ENCODE results near the gene FTO.
"Not testable (repeated sequence)": the region's sequence is repeated elsewhere in the genome, so short reads cannot be mapped to it uniquely, and the experiment has no call there.

Gene FTO

DNA sequence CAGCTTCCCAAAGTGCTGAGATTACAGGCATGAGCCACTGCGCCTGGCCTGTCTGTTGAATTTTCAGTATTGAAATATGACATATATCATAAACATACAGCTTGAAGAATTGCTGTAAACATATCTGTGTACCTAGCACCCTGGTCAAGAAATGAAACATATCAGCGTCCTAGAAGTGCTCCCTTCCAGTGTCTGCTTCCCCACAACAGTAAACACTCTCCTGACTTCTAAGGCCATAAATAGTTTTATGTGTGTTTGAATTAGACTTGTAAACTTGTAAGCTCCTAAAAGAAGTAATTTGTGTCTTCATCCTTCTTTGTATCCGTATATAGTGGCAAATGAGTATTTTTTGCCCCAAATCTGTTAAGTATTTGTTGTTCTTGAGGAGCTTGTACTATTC lies 132.2 kb downstream of the FTO start:
- no peak for FAIRE-seq

DNA sequence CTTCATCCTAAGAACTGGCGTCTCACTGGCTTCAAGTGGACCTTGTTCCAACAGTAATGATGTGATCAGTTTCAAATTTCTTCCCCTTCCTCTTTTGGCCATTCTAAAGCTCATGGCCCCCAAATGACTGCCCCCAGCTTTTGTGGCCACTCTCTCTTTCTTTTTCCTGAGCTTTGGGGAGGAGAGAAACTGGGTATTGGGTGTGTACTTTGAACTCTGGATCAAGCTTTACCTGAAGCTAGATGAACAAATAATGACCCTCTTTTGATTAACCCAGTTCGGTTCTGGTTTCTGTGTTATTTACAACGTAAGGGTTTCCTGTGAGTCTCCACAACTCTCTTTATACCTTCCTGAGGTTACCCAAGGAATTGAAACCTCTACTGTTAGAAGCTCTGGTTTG lies 132.7 kb downstream of the FTO start:
- FAIRE-seq: no peak

- FAIRE-seq: no peak
Measured at GRCh38 chr16:53837426-53837825, 133.5 kb downstream of the FTO start.

DNA sequence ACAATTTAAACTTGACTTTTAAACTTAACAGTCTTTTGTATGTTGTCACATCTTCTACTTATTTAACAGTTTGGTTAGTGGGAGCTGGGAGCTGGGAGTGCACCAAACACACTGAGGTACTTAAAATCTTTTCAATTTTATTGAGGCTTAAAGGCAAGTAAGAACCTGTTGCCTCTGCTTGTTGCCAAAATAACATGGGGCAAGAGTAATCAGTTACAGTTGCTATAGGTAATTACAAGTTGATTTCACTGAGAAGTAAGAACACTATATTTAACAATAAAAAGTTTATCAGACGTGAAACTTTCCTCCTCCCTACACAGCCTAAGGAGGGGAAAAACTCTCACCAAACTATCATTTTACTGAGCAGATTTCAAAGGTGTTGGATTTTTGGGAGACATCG lies 135.2 kb downstream of the FTO start:
- FAIRE-seq: no peak

DNA sequence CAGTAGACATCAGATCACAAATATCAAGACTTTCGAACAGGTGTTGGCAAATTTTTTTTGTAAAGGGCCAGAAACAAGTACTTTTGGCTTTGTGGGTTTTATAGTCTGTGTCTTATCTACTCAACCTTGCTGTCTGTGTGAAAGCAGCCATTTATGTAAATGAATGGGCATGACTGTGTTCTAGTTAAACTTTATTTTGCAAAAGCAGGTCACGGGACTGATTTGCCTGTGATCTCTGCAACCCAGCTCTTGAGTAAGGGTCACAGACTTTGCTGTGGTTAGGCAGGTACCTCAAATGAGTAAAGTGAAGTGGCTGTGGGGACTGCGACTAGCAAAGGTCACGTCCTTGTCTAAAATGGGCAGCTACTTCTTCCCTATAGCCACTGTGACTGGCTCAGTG lies 136.5 kb downstream of the FTO start:
- no peak for FAIRE-seq

- no peak for FAIRE-seq
Measured at GRCh38 chr16:53841884-53842283, 137.9 kb downstream of the FTO start.

- no peak for FAIRE-seq
Measured at GRCh38 chr16:53843084-53843483, 139.1 kb downstream of the FTO start.

DNA sequence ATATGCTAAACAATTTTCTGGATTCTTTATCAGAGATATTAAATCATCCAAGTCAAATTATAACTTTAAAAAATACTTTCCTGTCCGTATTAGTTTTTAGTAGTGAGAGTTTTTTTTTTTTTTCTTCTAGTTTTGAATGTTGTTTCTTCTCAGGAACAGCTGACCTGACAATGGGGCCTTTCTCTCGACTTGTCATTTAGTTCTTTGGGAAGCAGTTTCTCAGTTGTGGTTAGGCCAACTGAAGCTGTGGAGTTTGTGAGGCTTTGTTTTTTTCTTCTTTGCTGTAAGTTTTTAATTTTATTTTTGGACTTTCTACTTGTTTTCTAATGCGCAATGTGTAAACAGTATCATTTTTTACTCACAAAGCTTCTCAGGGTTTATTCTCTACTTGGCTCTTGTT lies 140.8 kb downstream of the FTO start:
- FAIRE-seq: no peak

DNA sequence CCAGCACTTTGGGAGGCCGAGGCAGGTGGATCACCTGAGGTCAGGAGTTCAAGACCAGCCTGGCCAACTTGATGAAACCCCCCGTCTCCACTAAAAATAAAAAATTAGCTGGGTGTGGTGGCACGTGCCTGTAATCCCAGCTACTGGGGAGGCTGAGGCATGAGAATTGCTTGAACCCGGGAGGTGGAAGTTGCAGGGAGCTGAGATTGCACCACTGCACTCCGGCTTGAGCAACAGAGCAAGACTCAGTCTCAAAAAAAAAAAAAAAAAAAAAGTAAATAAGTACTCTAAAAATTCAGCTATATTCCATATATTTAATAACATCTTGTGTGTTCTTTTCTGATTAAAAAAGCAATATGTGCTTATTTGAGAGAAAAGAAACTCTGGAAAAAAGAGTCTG lies 142.6 kb downstream of the FTO start:
- not testable (repeated sequence) for FAIRE-seq

DNA sequence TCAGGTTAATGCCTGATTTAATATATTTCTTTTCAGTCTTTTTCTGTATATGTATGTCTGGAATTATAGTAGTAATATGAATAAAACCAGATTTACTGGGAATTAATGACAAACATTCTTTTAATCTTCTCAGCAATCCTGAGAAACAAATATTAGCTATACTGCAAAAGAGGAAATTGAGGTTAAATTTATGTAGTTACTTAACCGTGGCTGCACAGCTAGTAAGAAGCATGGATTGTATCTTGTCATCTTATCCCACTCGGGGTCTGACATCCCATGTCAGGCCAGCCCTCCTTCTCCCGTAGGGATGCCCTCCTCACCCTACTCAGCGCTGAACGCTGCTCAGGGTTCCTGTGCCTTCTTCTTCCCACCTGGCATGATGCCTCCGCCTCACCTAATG lies 143.0 kb downstream of the FTO start:
- FAIRE-seq: no peak

GRCh38 chr16:53848277-53848942 lies 144.5 kb downstream of the FTO start:
- no peak for FAIRE-seq

- FAIRE-seq: no peak
Measured at GRCh38 chr16:53848950-53849349, 145.0 kb downstream of the FTO start.

GRCh38 chr16:53849585-53849984 lies 145.6 kb downstream of the FTO start:
- FAIRE-seq: no peak

DNA sequence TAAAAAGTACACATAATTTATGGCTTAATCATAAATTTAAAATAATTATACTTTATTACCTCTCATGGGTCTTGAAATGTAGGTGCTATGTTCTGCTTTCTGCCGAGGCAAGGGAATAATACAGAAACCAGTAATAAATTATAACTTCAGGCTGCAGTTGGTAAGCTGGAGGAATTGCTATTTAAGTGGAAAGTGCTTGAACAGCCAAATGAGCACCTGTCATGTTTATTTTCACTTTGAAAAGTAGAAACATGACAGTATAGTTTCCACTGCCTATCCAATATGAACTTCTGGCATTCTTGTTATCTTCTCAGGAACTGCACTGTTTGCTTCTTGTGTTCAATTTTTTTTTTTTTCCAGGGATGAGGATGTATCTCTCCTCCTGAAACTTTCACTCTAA lies 146.0 kb downstream of the FTO start:
- peak; percentile 13 for FAIRE-seq

DNA sequence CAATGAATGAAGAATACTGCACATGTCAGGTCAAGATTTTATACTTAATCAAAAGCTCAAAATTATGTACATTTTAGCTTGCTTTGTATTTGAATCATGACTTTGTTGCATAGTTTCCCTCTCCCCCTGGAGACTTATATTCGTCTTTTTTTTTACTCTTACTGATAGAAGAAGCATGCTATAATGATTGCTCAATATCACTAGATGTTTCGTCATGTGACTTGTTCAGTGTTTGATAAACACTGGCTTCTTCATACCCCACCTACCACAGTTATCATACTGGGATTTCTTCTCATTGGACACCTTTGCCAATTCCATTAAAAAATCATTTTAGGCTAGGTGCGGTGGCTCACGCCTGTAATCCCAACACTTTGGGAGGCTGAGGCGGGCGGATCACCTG lies 148.7 kb downstream of the FTO start:
- no peak for FAIRE-seq

DNA sequence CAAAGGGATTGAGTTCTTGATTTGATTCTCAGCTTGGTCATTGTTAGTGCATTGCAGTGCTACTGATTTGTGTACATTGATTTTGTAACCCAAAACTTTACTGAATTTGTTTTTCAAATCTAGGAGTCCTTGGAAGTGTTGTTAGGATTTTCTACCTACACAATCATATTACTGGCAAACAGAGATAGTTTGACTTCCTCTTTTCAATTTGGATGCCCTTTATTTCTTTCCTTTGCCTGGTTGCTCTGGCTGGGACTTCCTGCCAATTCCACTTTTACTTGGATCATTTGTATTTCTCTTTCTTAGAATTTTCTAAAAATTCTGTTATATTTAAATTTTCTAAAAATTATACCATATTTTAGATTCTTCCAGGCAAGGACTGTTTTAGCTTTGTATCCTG lies 151.1 kb downstream of the FTO start:
- FAIRE-seq: no peak

DNA sequence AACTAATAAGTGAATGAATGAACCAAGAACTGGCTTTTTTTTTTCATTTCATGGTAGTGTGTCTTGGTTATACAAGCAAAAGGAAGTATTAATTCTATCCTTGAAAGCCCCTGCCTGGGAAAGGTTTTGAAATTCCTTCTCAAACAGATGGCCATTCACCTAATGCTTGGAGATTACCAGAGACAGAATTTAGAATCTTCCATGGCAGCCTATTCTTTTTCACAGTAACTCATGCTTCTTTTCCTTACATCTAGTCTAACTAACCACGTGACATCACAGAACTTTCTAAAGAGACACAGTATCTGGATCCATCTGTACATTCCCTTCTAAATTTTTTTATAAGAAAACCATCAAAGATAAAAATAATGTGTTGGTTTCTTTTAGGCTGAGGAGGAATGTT lies 151.6 kb downstream of the FTO start:
- FAIRE-seq: no peak

DNA sequence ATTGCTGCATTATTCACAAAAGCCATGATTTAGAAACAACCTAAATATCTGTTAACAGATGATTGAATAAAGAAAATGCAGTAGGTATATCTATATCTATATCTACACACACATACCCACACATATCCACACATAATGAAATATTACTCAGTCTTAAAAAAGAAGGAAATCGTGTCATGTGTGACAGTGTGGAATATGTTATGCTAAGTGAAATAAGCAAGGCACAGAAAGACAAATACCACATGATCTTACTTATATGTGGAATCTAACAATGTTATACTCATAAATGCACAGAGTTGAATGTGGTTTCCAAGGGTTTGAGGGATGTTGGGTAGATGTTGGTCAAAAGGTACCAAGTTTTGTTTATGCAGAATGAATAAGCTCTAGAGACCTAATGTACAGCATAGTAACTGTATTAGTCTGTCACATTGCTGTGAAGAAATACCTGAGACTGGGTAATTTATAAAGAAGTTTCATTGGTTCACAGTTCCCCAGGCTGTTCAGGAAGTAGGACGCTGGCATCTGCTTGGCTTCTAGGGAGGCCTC lies 156.1 kb downstream of the FTO start:
- no peak for FAIRE-seq

GRCh38 chr16:53863861-53864260 lies 159.9 kb downstream of the FTO start:
- no peak for FAIRE-seq

- no peak for FAIRE-seq
Measured at GRCh38 chr16:53864819-53865493, 161.0 kb downstream of the FTO start.

- FAIRE-seq: no peak
Measured at GRCh38 chr16:53865494-53865863, 161.5 kb downstream of the FTO start.

DNA sequence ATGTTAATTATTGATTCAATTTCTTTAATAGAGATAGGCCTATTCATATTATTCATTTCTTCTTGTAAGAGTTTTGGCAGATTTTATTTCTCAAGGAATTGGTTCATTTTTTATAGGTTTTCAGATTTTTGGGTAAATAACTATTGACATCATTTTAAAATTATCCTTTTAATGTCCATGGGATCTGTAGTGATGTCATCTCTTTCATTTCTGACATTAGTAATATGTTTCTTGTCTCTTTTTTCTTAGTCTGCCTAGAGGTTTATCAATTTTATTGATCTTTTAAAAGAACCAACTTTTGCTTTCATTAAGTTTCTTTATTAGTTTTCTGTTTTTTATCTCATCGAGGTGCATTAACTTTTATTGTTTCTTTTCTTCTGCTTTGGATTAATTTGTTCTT lies 162.6 kb downstream of the FTO start:
- FAIRE-seq: no peak

DNA sequence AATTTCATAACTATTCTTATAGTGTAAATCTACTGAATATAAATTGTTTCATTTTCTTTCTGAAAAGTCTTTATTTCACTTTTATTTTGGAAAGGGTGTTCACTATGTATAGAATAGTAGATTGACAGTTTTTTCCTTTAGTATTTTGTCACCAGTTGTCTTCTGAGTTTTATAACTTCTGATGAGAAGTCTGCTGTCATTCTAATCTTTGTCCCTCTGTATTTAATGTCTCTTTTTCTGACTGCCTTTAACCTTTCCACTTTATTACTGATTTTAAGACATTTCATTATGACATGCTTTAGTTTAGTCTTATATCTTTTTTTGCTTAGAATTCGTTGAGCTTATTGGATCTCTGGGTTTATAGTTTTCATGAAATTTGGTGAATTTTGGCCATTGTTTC lies 166.9 kb downstream of the FTO start:
- no peak for FAIRE-seq

DNA sequence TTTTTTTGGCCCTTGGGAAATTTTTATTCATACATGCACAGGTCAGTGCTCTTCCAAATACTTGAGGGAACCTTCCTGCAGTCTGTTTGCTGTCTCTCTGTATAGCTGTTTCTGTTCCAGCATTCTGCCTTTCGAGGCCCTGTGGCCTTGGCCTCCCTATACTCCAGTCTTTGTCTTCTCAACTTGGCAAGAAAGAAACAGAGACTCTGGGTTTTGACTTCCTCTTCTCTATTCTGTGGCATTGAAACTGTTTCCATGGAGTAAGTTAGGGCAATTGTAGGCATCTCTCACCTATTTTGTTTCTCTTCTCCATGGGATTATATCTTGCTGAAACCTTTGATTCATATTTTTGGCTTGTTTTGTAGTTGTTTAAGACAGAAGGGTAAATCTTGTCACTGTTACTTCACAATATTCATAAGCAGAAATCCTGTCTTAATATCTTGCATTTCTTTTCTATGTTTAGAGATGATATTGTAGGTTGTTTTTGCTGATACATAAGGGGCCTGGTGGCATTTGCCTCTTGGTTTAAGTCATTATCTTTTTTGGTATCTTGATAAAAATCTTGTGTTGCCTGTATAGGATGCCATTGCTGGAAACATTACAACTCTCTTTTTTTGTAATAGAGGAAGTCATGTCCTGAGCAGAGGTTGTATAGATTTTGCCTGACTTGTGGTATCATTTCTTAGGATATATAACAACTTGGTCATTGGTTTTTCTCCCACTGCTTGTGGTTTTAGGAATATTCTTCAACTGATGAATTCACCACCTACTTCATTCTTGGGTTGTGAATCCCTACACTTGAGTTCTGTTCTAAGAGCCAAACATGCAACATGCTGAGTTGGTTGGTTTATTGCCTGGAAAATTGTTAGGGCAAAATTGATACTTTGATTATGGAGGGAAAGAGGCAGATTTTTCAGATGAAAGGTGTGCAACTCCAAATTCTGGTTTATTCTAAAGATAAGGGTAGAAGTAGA lies 168.6 kb downstream of the FTO start:
- no peak for FAIRE-seq

All from islet of Langerhans (tissue), 1 donor.